Activated CD4-positive, alpha-beta T cell treated with anti-CD3 and anti-CD28 coated beads, Interleukin-2, Interleukin-6, amounts not matched to agents 100 ng/mL and 50 ng/mL, durations not matched to agents 16 hours and 8 hours (primary cell): ENCODE measurements around the gene ARHGAP40.

ENCODE experiments used
- DNase-seq: peaks from one replicate; pipeline ENCODE4 v3.0.0-alpha.2; 2020

The ARHGAP40 gene

GRCh38 chr20:38601216-38602184 lies at the start of gene ARHGAP40:
Gene ARHGAP40, plus strand, starts transcription at chr20:38601809.
- no peak for DNase-seq

- DNase-seq: no peak
Observed at GRCh38 chr20:38554986-38555385, 46.6 kb upstream of the ARHGAP40 start.

- no peak for DNase-seq
Observed at GRCh38 chr20:38555395-38555794, 46.2 kb upstream of the ARHGAP40 start.

GRCh38 chr20:38557174-38557573 lies 44.4 kb upstream of the ARHGAP40 start:
- no peak for DNase-seq

GRCh38 chr20:38558596-38559360 lies 42.8 kb upstream of the ARHGAP40 start:
- DNase-seq: no peak

GRCh38 chr20:38559764-38560163 lies 41.8 kb upstream of the ARHGAP40 start:
- DNase-seq: no peak

GRCh38 chr20:38563802-38564431 lies 37.7 kb upstream of the ARHGAP40 start:
- no peak for DNase-seq

- DNase-seq: no peak
Observed at GRCh38 chr20:38564680-38565079, 36.9 kb upstream of the ARHGAP40 start.

GRCh38 chr20:38566036-38566598 lies 35.5 kb upstream of the ARHGAP40 start:
- no peak for DNase-seq

- DNase-seq: no peak
Observed at GRCh38 chr20:38569747-38570525, 31.7 kb upstream of the ARHGAP40 start.

- no peak for DNase-seq
Observed at GRCh38 chr20:38573413-38573812, 28.2 kb upstream of the ARHGAP40 start.

- no peak for DNase-seq
Observed at GRCh38 chr20:38579219-38579910, 22.2 kb upstream of the ARHGAP40 start.

GRCh38 chr20:38579921-38580320 lies 21.7 kb upstream of the ARHGAP40 start:
- no peak for DNase-seq

GRCh38 chr20:38581013-38581412 lies 20.6 kb upstream of the ARHGAP40 start, which contains the start of gene ADIG:
Gene ADIG, plus strand, starts transcription at chr20:38581197. Its CDS starts 54 bp downstream, at chr20:38581251.
- no peak for DNase-seq

GRCh38 chr20:38581830-38582358 lies 19.7 kb upstream of the ARHGAP40 start:
- no peak for DNase-seq

GRCh38 chr20:38583306-38583705 lies 18.3 kb upstream of the ARHGAP40 start:
- DNase-seq: no peak

GRCh38 chr20:38584099-38584763 lies 17.4 kb upstream of the ARHGAP40 start:
- no peak for DNase-seq

GRCh38 chr20:38585404-38586180 lies 16.0 kb upstream of the ARHGAP40 start:
- DNase-seq: no peak

- no peak for DNase-seq
Observed at GRCh38 chr20:38586181-38586525, 15.5 kb upstream of the ARHGAP40 start.

GRCh38 chr20:38588303-38588702 lies 13.3 kb upstream of the ARHGAP40 start:
- no peak for DNase-seq
